ENCODE data around the gene CXCL14.

Gene CXCL14

DNA sequence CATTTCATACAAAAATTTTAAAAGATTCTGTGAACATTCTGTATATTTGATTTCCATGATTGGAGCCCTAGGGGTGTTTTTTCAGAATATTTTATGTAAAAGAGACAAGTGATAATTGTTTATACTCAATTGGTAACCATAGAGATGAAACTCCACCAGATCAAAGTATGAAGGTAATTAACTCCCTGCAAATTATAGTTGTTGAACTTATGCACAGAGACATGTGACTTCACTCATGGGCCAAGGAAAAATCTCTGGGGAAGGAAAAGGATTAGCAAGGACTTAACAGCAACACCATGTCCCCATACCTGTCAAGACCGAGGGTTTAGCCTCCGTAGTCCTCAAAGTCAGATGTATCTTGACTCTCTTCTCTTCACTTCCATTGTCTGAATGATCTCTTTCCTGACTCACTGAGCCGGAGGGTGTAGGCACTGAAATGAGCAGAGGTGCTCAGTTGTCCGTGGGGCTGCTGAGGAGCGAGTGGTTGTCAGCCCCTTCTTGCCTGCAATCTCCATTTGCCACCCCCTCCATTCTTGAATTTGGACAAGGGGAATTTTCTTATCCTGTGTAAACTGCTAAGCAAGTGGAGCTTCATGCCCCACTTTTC lies 17.5 kb upstream of the CXCL14 start:
- H2AFZ ChIP-seq (ENCODE audit: low read length) = no peak overlapping the region
- H3K27ac ChIP-seq (ENCODE audit: low read length) = no peak overlapping the region
- peaks cover 15% of the 10 kb centered on the region; the same call in 1 of the 2 replicates for H3K4me1 ChIP-seq (ENCODE audit: low read length)
- no peaks in the 10 kb centered on the region for H3K9me3 ChIP-seq (replicated peaks; ENCODE audit: insufficient read depth, low read length)
- no peaks in the 10 kb centered on the region for H3K9me2 ChIP-seq (replicated peaks; ENCODE audit: insufficient read depth, low read length)
- H3K27me3 ChIP-seq (replicated peaks; ENCODE audit: insufficient read depth, low read length) = no peaks in the 10 kb centered on the region
- peaks cover 8% of the 10 kb centered on the region for H3F3A ChIP-seq (ENCODE audit: insufficient read depth, low read length)
- no peak overlapping the region for H3K4me2 ChIP-seq (ENCODE audit: low read depth, low read length)
- H3K36me3 ChIP-seq (replicated peaks; ENCODE audit: insufficient read depth, low read length) = no peaks in the 10 kb centered on the region
- no peaks in the 10 kb centered on the region for H4K20me1 ChIP-seq (ENCODE audit: insufficient read depth, low read length)
- TF ChIP-seq EZH2phosphoT487 (IDR thresholded peaks at IDR 0.05; ENCODE audit: low read length) = no peak
- TF ChIP-seq, protein P1, sequence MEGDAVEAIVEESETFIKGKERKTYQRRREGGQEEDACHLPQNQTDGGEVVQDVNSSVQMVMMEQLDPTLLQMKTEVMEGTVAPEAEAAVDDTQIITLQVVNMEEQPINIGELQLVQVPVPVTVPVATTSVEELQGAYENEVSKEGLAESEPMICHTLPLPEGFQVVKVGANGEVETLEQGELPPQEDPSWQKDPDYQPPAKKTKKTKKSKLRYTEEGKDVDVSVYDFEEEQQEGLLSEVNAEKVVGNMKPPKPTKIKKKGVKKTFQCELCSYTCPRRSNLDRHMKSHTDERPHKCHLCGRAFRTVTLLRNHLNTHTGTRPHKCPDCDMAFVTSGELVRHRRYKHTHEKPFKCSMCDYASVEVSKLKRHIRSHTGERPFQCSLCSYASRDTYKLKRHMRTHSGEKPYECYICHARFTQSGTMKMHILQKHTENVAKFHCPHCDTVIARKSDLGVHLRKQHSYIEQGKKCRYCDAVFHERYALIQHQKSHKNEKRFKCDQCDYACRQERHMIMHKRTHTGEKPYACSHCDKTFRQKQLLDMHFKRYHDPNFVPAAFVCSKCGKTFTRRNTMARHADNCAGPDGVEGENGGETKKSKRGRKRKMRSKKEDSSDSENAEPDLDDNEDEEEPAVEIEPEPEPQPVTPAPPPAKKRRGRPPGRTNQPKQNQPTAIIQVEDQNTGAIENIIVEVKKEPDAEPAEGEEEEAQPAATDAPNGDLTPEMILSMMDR (IDR thresholded peaks at IDR 0.05; ENCODE audit: low read length) = no peak
- no peak for TF ChIP-seq EZH2 (optimal IDR thresholded peaks at IDR 0.05; ENCODE audit: low read depth, low read length)
- no peaks in the 10 kb centered on the region for H3K79me2 ChIP-seq (ENCODE audit: low read length)
- no peak overlapping the region for H3K4me3 ChIP-seq (ENCODE audit: low read length)
- H3K9ac ChIP-seq (ENCODE audit: low read length) = no peak overlapping the region
- DNase-seq = no peak

DNA sequence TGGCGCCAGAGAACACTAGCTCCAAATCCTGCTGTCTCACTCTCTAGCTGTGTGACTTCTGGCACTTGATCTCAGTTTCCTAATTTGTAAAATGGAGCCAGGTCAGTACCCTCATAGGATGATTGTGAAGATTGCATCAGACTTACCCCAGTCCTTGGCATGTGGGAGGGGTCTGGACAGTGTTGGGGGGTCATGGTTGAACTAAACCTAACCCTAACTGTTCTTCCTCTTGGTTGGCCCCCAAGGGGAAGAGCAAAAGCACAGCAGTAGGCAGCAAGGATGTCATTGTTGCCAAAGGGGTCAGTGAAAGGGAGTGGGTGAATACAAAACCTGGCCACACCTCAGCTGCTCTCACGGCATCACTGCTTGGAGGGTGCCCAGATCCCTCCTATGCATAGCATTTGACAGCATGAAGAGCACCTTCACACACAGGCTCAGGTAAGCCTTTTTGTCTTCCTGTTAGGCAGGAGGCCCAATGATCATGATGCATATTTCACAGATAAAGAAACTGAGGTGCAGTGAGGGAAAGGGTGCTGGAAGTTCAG lies 15.7 kb upstream of the CXCL14 start:
- Histone ChIP-seq H3K9me3 (replicated peaks; ENCODE audit: insufficient read depth, low read length) (no peaks in the 10 kb centered on the region), H3K27ac (ENCODE audit: low read length) (no peak overlapping the region), H3K79me2 (ENCODE audit: low read length) (no peaks in the 10 kb centered on the region), H4K20me1 (ENCODE audit: insufficient read depth, low read length) (no peaks in the 10 kb centered on the region), H3K27me3 (replicated peaks; ENCODE audit: insufficient read depth, low read length) (no peaks in the 10 kb centered on the region), H2AFZ (ENCODE audit: low read length) (no peak overlapping the region), H3K4me2 (ENCODE audit: low read depth, low read length) (no peak overlapping the region), H3K4me3 (ENCODE audit: low read length) (no peak overlapping the region), H3K36me3 (replicated peaks; ENCODE audit: insufficient read depth, low read length) (no peaks in the 10 kb centered on the region), H3K4me1 (ENCODE audit: low read length) (peaks cover 15% of the 10 kb centered on the region; the same call in 1 of the 2 replicates), H3K9me2 (replicated peaks; ENCODE audit: insufficient read depth, low read length) (no peaks in the 10 kb centered on the region), H3F3A (ENCODE audit: insufficient read depth, low read length) (peaks cover 8% of the 10 kb centered on the region), H3K9ac (ENCODE audit: low read length) (no peak overlapping the region)
- DNase-seq = no peak
- TF ChIP-seq, protein P1 (IDR thresholded peaks at IDR 0.05; ENCODE audit: low read length) = no peak
- TF ChIP-seq EZH2phosphoT487 (IDR thresholded peaks at IDR 0.05; ENCODE audit: low read length) (no peak), EZH2 (optimal IDR thresholded peaks at IDR 0.05; ENCODE audit: low read depth, low read length) (no peak)

DNA sequence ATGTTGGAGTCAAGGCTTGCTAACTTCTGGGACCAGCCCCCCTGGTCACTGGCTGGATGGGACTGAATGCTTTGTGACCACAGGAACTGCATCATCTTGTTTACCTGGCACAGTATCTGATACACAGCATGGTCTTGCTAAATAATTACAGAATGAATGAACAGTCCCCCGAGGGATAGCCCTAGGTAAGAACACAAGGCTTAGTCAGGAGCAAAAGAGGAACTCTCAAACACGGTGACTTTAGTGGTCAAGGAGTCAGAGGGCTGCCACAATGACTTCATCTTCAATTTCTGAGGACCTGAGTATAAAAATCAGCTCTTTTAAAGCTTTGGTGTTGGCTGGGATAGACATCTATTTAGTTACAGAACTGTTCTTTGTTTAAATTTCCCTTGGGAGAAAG lies 15.1 kb upstream of the CXCL14 start:
- no peaks in the 10 kb centered on the region for H3K9me2 ChIP-seq (replicated peaks; ENCODE audit: insufficient read depth, low read length)
- DNase-seq = no peak
- H3K9me3 ChIP-seq (replicated peaks; ENCODE audit: insufficient read depth, low read length) = no peaks in the 10 kb centered on the region
- peaks cover 15% of the 10 kb centered on the region; the same call in 1 of the 2 replicates for H3K4me1 ChIP-seq (ENCODE audit: low read length)
- H3K36me3 ChIP-seq (replicated peaks; ENCODE audit: insufficient read depth, low read length) = no peaks in the 10 kb centered on the region
- H3F3A ChIP-seq (ENCODE audit: insufficient read depth, low read length) = peaks cover 8% of the 10 kb centered on the region
- no peak overlapping the region for H3K9ac ChIP-seq (ENCODE audit: low read length)
- TF ChIP-seq, protein P1 (IDR thresholded peaks at IDR 0.05; ENCODE audit: low read length) = no peak
- TF ChIP-seq EZH2 (optimal IDR thresholded peaks at IDR 0.05; ENCODE audit: low read depth, low read length) = no peak
- TF ChIP-seq EZH2phosphoT487 (IDR thresholded peaks at IDR 0.05; ENCODE audit: low read length) = no peak
- H3K79me2 ChIP-seq (ENCODE audit: low read length) = no peaks in the 10 kb centered on the region
- no peak overlapping the region for H3K27ac ChIP-seq (ENCODE audit: low read length)
- H4K20me1 ChIP-seq (ENCODE audit: insufficient read depth, low read length) = no peaks in the 10 kb centered on the region
- no peak overlapping the region for H3K4me3 ChIP-seq (ENCODE audit: low read length)
- H3K27me3 ChIP-seq (replicated peaks; ENCODE audit: insufficient read depth, low read length) = no peaks in the 10 kb centered on the region
- no peak overlapping the region for H3K4me2 ChIP-seq (ENCODE audit: low read depth, low read length)
- no peak overlapping the region for H2AFZ ChIP-seq (ENCODE audit: low read length)

All from MM.1S (cell line).